Panc1 (cell line): ENCODE data around the gene GPC6. TPM values are rescaled to one million over a fixed set of nuclear protein-coding genes. Genes with fewer than 3 reads are reported as not detected.

ENCODE experiments used
- ATAC-seq: fragments of 200-7000 bp; cut with Tn5 transposase; 2 replicates; pipeline ENCODE4 v1.9.1; 2020; ENCODE audit warnings: mild to moderate bottlenecking, moderate library complexity
- BruUV-seq: library from RNA; stranded (reverse); fragments of 400-500 nt; replicated peaks from 2 replicates; lab custom pipeline; 2021; lab: Mats Ljungman, UMichigan
- CTCF ChIA-PET: fragments of 300-600 bp; sonication (Branson Sonifier 250); formaldehyde crosslinking; loops from one replicate; lab custom pipeline; 2022; ENCODE audit warnings: antibody characterized with exemption; lab: Charles Lee
- POLR2A ChIA-PET: fragments of 300-600 bp; sonication (Branson Sonifier 250); formaldehyde crosslinking; loops from one replicate; lab custom pipeline; 2022; ENCODE audit warnings: antibody characterized with exemption; lab: Charles Lee
- DNase-seq: peaks from one replicate; pipeline ENCODE4 v3.0.0-alpha.2; 2010; ENCODE audit warnings: low read depth, low spot score
- H3K27ac ChIP-seq: 2 replicates; pipeline ENCODE4 v1.5.1; 2011; ENCODE audit warnings: mild to moderate bottlenecking, low read length, inconsistent platforms
- H3K27me3 ChIP-seq: fragments of 200-500 bp; sonication (Bioruptor generic); 2 replicates; pipeline ENCODE4 v1.6.0; 2014; ENCODE audit warnings: low read length, inconsistent platforms; ENCODE audit not compliant: control insufficient read depth, insufficient read depth
- H3K36me3 ChIP-seq: fragments of 200-500 bp; sonication (Bioruptor generic); 2 replicates; pipeline ENCODE4 v1.5.1; 2014; ENCODE audit warnings: inconsistent platforms, mild to moderate bottlenecking, low read length, moderate library complexity; ENCODE audit not compliant: control insufficient read depth, insufficient read depth
- H3K4me1 ChIP-seq: 2 replicates; pipeline ENCODE4 v1.5.1; 2011; ENCODE audit warnings: inconsistent platforms, mild to moderate bottlenecking, low read length, moderate library complexity; ENCODE audit not compliant: control insufficient read depth, insufficient read depth
- H3K4me3 ChIP-seq, 2 experiments: 2 replicates each; pipeline ENCODE4 v1.5.1; 2011 to 2012; ENCODE audit warnings: low read depth in 2 of 2, low read length in 2 of 2, mild to moderate bottlenecking in 2 of 2, inconsistent platforms in 1 of 2, moderate library complexity in 1 of 2
- H3K9me3 ChIP-seq: fragments of 200-500 bp; sonication (Bioruptor generic); 2 replicates; pipeline ENCODE4 v1.5.1; 2014; ENCODE audit warnings: low read depth, mild to moderate bottlenecking, inconsistent platforms, low read length, moderate library complexity; ENCODE audit not compliant: control insufficient read depth, insufficient read depth
- POLR2AphosphoS5 ChIP-seq: IDR thresholded peaks from 2 replicates; pipeline ENCODE4 v1.6.1; 2012; ENCODE audit warnings: mild to moderate bottlenecking, low read depth, low read length, moderate library complexity
- SIN3A ChIP-seq: IDR thresholded peaks from 2 replicates; pipeline ENCODE4 v1.6.1; 2012; ENCODE audit warnings: low read depth, mild to moderate bottlenecking, low read length, moderate library complexity, borderline replicate concordance; ENCODE audit not compliant: insufficient read depth
- TCF7L2 ChIP-seq: IDR thresholded peaks from 2 replicates; pipeline ENCODE4 v1.6.1; 2011; ENCODE audit warnings: mild to moderate bottlenecking, low read depth, low read length, inconsistent platforms
- in situ Hi-C: cut with HindIII; loops from 2 replicates; pipeline ENCODE4 v1.10.0; 2016; ENCODE audit warnings: low sequenced_read_pairs, low pct_unique_long_range_greater_than_20kb
- intact Hi-C: fragments of 100-400 bp; cut with micrococcal nuclease; formaldehyde crosslinking; loops from one replicate; pipeline ENCODE4 v1.10.0; 2022; ENCODE audit not compliant: unreplicated experiment
- total RNA-seq: library from RNA; stranded (reverse); gene quantifications from one replicate; pipeline ENCODE4 v1.2.1, GENCODE V29; 2021; ENCODE audit not compliant: unreplicated experiment
- TF ChIP-seq, protein P1 (sequence below), 2 experiments: IDR thresholded peaks; 2 replicates each; pipeline ENCODE4 v1.6.1; 2011 to 2012; ENCODE audit warnings: low read depth in 2 of 2, control low read depth in 1 of 2, low read length in 1 of 2, mild to moderate bottlenecking in 1 of 2, moderate library complexity in 1 of 2; ENCODE audit not compliant: insufficient read depth in 1 of 2
- TF ChIP-seq, protein P2 (sequence below): fragments of 450-650 bp; IDR thresholded peaks from 2 replicates; pipeline ENCODE4 v1.5.1; 2017; ENCODE audit warnings: mild to moderate bottlenecking

Gene GPC6
- total RNA-seq, 1 experiment from 2014 or later: 4.8 TPM

- no peaks in the 10 kb centered on the region for H3K4me1 ChIP-seq
- no peaks in the 10 kb centered on the region for H3K36me3 ChIP-seq
- no peak overlapping the region for H3K4me3 ChIP-seq
- intact Hi-C loops: no loop called here
- in situ Hi-C loops: no loop called here
- no peaks in the 10 kb centered on the region for H3K9me3 ChIP-seq
- ChIA-PET CTCF (no interaction called here), POLR2A (no interaction called here)
- no peak overlapping the region for H3K27ac ChIP-seq
- no TSS peak for BruUV-seq
- DNase-seq: no peak
- ATAC-seq: no peak
- no peaks in the 10 kb centered on the region for H3K27me3 ChIP-seq
- TF ChIP-seq, protein P1, sequence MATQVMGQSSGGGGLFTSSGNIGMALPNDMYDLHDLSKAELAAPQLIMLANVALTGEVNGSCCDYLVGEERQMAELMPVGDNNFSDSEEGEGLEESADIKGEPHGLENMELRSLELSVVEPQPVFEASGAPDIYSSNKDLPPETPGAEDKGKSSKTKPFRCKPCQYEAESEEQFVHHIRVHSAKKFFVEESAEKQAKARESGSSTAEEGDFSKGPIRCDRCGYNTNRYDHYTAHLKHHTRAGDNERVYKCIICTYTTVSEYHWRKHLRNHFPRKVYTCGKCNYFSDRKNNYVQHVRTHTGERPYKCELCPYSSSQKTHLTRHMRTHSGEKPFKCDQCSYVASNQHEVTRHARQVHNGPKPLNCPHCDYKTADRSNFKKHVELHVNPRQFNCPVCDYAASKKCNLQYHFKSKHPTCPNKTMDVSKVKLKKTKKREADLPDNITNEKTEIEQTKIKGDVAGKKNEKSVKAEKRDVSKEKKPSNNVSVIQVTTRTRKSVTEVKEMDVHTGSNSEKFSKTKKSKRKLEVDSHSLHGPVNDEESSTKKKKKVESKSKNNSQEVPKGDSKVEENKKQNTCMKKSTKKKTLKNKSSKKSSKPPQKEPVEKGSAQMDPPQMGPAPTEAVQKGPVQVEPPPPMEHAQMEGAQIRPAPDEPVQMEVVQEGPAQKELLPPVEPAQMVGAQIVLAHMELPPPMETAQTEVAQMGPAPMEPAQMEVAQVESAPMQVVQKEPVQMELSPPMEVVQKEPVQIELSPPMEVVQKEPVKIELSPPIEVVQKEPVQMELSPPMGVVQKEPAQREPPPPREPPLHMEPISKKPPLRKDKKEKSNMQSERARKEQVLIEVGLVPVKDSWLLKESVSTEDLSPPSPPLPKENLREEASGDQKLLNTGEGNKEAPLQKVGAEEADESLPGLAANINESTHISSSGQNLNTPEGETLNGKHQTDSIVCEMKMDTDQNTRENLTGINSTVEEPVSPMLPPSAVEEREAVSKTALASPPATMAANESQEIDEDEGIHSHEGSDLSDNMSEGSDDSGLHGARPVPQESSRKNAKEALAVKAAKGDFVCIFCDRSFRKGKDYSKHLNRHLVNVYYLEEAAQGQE (IDR thresholded peaks at IDR 0.05; ENCODE audit: insufficient read depth in 1 of 2, low read depth in 2 of 2, low read length in 1 of 2): no peak
- TF ChIP-seq, protein P2, sequence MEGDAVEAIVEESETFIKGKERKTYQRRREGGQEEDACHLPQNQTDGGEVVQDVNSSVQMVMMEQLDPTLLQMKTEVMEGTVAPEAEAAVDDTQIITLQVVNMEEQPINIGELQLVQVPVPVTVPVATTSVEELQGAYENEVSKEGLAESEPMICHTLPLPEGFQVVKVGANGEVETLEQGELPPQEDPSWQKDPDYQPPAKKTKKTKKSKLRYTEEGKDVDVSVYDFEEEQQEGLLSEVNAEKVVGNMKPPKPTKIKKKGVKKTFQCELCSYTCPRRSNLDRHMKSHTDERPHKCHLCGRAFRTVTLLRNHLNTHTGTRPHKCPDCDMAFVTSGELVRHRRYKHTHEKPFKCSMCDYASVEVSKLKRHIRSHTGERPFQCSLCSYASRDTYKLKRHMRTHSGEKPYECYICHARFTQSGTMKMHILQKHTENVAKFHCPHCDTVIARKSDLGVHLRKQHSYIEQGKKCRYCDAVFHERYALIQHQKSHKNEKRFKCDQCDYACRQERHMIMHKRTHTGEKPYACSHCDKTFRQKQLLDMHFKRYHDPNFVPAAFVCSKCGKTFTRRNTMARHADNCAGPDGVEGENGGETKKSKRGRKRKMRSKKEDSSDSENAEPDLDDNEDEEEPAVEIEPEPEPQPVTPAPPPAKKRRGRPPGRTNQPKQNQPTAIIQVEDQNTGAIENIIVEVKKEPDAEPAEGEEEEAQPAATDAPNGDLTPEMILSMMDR: no peak
- TF ChIP-seq TCF7L2 (no peak), POLR2AphosphoS5 (no peak), SIN3A (no peak)
Observed at GRCh38 chr13:93462151-93462550, 235.5 kb downstream of the GPC6 start.

DNA sequence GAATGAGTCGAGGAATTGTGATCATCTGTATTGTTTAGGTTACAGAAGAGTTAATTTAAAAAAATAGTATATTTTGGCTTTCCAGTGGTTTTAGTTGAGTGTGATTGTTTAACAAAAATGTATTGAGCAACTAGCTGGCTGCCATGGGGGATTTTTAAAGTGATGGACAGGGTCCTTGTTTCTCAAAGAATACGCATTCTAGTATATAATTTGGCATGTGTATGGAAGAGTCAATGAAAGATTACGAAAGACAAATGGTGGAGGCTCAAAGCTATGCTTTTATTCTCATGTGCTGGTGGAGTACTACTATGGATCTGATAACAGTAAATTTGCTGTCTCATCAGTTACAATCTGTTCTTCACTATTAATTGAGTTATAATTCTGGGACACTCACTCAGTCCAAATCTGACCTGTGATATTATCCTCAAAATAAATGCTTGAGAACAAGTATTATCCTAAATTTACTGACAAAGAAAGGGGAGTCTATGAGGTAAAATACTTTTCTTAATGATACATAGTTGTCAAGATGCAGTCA is 240.0 kb downstream of the GPC6 start:
- ChIA-PET POLR2A (no interaction called here), CTCF (no interaction called here)
- in situ Hi-C loops: no loop called here
- Histone ChIP-seq H3K36me3 (no peaks in the 10 kb centered on the region), H3K27ac (no peak overlapping the region), H3K4me1 (no peaks in the 10 kb centered on the region), H3K4me3 (no peak overlapping the region), H3K9me3 (0 out of 2 replicates have a peak, but pooled peaks cover 4% of the 10 kb centered on the region), H3K27me3 (no peaks in the 10 kb centered on the region)
- ATAC-seq (no peak), DNase-seq (no peak)
- BruUV-seq: no TSS peak
- TF ChIP-seq TCF7L2 (no peak), SIN3A (no peak), POLR2AphosphoS5 (no peak)
- TF ChIP-seq, protein P1 (IDR thresholded peaks at IDR 0.05; ENCODE audit: insufficient read depth in 1 of 2, low read depth in 2 of 2, low read length in 1 of 2): no peak
- TF ChIP-seq, protein P2: no peak
- intact Hi-C loops: no loop called here
